Measurements from ENCODE around the gene IRF1. TPM values are rescaled to one million over a fixed set of nuclear protein-coding genes. Genes with fewer than 3 reads are reported as not detected.

The IRF1 gene
- polyA plus RNA-seq, 1 experiment, result 25.5 TPM

GRCh38 chr5:132464156-132464939 lies 26.2 kb downstream of the IRF1 start:
- POLR2A ChIA-PET, result no interaction called here
- CTCF ChIA-PET, result interaction anchor here (0.5 to 1.7 kb wide), 10 partner anchors 15 to 421 kb away, joined by 3 to 6 read pairs (median 3); no protein-coding TSS in a partner anchor
- H3K36me3 ChIP-seq (ENCODE audit: control insufficient read depth, insufficient read depth, low read length), result no peaks in the 10 kb centered on the region
- H3K27me3 ChIP-seq (ENCODE audit: control insufficient read depth, insufficient read depth, low read length), result no peaks in the 10 kb centered on the region
- H3K4me3 ChIP-seq (ENCODE audit: low read depth, low read length), result no peak overlapping the region
- no peak for DNase-seq (ENCODE audit: low read depth)
- TF ChIP-seq CTCF (IDR thresholded peaks at IDR 0.05; ENCODE audit: insufficient read depth, low read depth, low read length), result peak; percentile 46

GRCh38 chr5:132463811-132464155 lies 26.8 kb downstream of the IRF1 start:
- no peak for TF ChIP-seq CTCF (IDR thresholded peaks at IDR 0.05; ENCODE audit: insufficient read depth, low read depth, low read length)
- ChIA-PET POLR2A (no interaction called here), CTCF (interaction anchor here (0.7 to 1.7 kb wide), 6 partner anchors 19 to 44 kb away, joined by 3 to 6 read pairs (median 4); no protein-coding TSS in a partner anchor)
- DNase-seq (ENCODE audit: low read depth), result no peak
- Histone ChIP-seq H3K4me3 (ENCODE audit: low read depth, low read length) (no peak overlapping the region), H3K36me3 (ENCODE audit: control insufficient read depth, insufficient read depth, low read length) (no peaks in the 10 kb centered on the region), H3K27me3 (ENCODE audit: control insufficient read depth, insufficient read depth, low read length) (no peaks in the 10 kb centered on the region)

GRCh38 chr5:132462856-132463745 lies 27.5 kb downstream of the IRF1 start:
- H3K27me3 ChIP-seq (ENCODE audit: control insufficient read depth, insufficient read depth, low read length), result no peaks in the 10 kb centered on the region
- TF ChIP-seq CTCF (IDR thresholded peaks at IDR 0.05; ENCODE audit: insufficient read depth, low read depth, low read length), result no peak
- POLR2A ChIA-PET, result no interaction called here
- no peak overlapping the region for H3K4me3 ChIP-seq (ENCODE audit: low read depth, low read length)
- CTCF ChIA-PET, result interaction anchor here (1.2 to 1.5 kb wide), 3 partner anchors 32 to 43 kb away, joined by 3 to 5 read pairs (median 3); no protein-coding TSS in a partner anchor
- no peak for DNase-seq (ENCODE audit: low read depth)
- no peaks in the 10 kb centered on the region for H3K36me3 ChIP-seq (ENCODE audit: control insufficient read depth, insufficient read depth, low read length)

GRCh38 chr5:132462333-132462732 lies 28.2 kb downstream of the IRF1 start:
- POLR2A ChIA-PET, result no interaction called here

More at GRCh38 chr5:132462333-132462732, 28.2 kb downstream of the IRF1 start:
- CTCF ChIA-PET, result no interaction called here
- Histone ChIP-seq H3K4me3 (ENCODE audit: low read depth, low read length) (no peak overlapping the region), H3K27me3 (ENCODE audit: control insufficient read depth, insufficient read depth, low read length) (no peaks in the 10 kb centered on the region), H3K36me3 (ENCODE audit: control insufficient read depth, insufficient read depth, low read length) (no peaks in the 10 kb centered on the region)
- no peak for TF ChIP-seq CTCF (IDR thresholded peaks at IDR 0.05; ENCODE audit: insufficient read depth, low read depth, low read length)
- no peak for DNase-seq (ENCODE audit: low read depth)

All from BJ (cell line).